Measurements from ENCODE around the gene OR4X2. TPM values are rescaled to one million over a fixed set of nuclear protein-coding genes. Genes with fewer than 3 reads are reported as not detected.
"Not testable (repeated sequence)": the region's sequence is repeated elsewhere in the genome, so short reads cannot be mapped to it uniquely, and the experiment has no call there.

Gene OR4X2
- total RNA-seq (2014; rRNA removed; shearing (Covaris generic)) = not detected in 2 replicates
- not detected in 2 replicates for polyA plus RNA-seq (2015; cell fraction: cytosol; rRNA removed)
- not detected in 2 replicates for polyA plus RNA-seq (2015; cell fraction: nucleus; rRNA removed)

- DNase-seq (ENCODE audit: low read depth, low spot score) = no peak
- in situ Hi-C loops (cut with HindIII; ENCODE audit: low pct_unique_long_range_greater_than_20kb, low sequenced_read_pairs) = no loop called here
These were observed at the start of gene OR4X2 for GRCh38 chr11:48244804-48245203. TSS of gene OR4X2 (plus strand) at chr11:48245104. CDS start at chr11:48245104, 0 bp downstream.

GRCh38 chr11:48207881-48208280 is 37.0 kb upstream of the OR4X2 start:
- in situ Hi-C loops (cut with HindIII; ENCODE audit: low pct_unique_long_range_greater_than_20kb, low sequenced_read_pairs) = no loop called here
- DNase-seq (ENCODE audit: low read depth, low spot score) = no peak

GRCh38 chr11:48210052-48210451 is 34.9 kb upstream of the OR4X2 start:
- in situ Hi-C loops (cut with HindIII; ENCODE audit: low pct_unique_long_range_greater_than_20kb, low sequenced_read_pairs) = no loop called here
- peak; percentile 50 for DNase-seq (ENCODE audit: low read depth, low spot score)

- in situ Hi-C loops (cut with HindIII; ENCODE audit: low pct_unique_long_range_greater_than_20kb, low sequenced_read_pairs) = no loop called here
- no peak for DNase-seq (ENCODE audit: low read depth, low spot score)
These were observed 28.4 kb upstream of the OR4X2 start, which contains the start of gene OR4B1 for GRCh38 chr11:48216510-48216909. TSS of gene OR4B1 (plus strand) at chr11:48216810. CDS start at chr11:48216810, 0 bp downstream.

GRCh38 chr11:48228761-48229160 is 16.1 kb upstream of the OR4X2 start:
- DNase-seq (ENCODE audit: low read depth, low spot score) = no peak
- in situ Hi-C loops (cut with HindIII; ENCODE audit: low pct_unique_long_range_greater_than_20kb, low sequenced_read_pairs) = no loop called here

GRCh38 chr11:48230057-48230456 is 14.8 kb upstream of the OR4X2 start:
- in situ Hi-C loops (cut with HindIII; ENCODE audit: low pct_unique_long_range_greater_than_20kb, low sequenced_read_pairs); DNase-seq (ENCODE audit: low read depth, low spot score): not testable (repeated sequence)

- in situ Hi-C loops (cut with HindIII; ENCODE audit: low pct_unique_long_range_greater_than_20kb, low sequenced_read_pairs) = no loop called here
- DNase-seq (ENCODE audit: low read depth, low spot score) = no peak
These were observed 7.2 kb upstream of the OR4X2 start for GRCh38 chr11:48237727-48238126.

- in situ Hi-C loops (cut with HindIII; ENCODE audit: low pct_unique_long_range_greater_than_20kb, low sequenced_read_pairs) = no loop called here
- DNase-seq (ENCODE audit: low read depth, low spot score) = no peak
These were observed 2.4 kb upstream of the OR4X2 start for GRCh38 chr11:48242501-48242900.

- DNase-seq (ENCODE audit: low read depth, low spot score) = no peak
- in situ Hi-C loops (cut with HindIII; ENCODE audit: low pct_unique_long_range_greater_than_20kb, low sequenced_read_pairs) = no loop called here
These were observed 4.0 kb downstream of the OR4X2 start for GRCh38 chr11:48248902-48249301.

GRCh38 chr11:48261600-48261999 is 16.7 kb downstream of the OR4X2 start:
- in situ Hi-C loops (cut with HindIII; ENCODE audit: low pct_unique_long_range_greater_than_20kb, low sequenced_read_pairs) = no loop called here

GRCh38 chr11:48263423-48263911 is 18.6 kb downstream of the OR4X2 start, which contains the start of gene OR4X1:
TSS of gene OR4X1 (plus strand) at chr11:48263861. CDS start at chr11:48263861, 0 bp downstream.
- no peak for DNase-seq (ENCODE audit: low read depth, low spot score)
- in situ Hi-C loops (cut with HindIII; ENCODE audit: low pct_unique_long_range_greater_than_20kb, low sequenced_read_pairs) = no loop called here

More at GRCh38 chr11:48261600-48261999, 16.7 kb downstream of the OR4X2 start:
- no peak for DNase-seq (ENCODE audit: low read depth, low spot score)

- in situ Hi-C loops (cut with HindIII; ENCODE audit: low pct_unique_long_range_greater_than_20kb, low sequenced_read_pairs) = no loop called here
- no peak for DNase-seq (ENCODE audit: low read depth, low spot score)
These were observed 25.7 kb downstream of the OR4X2 start for GRCh38 chr11:48270621-48271020.

GRCh38 chr11:48272606-48273005 is 27.7 kb downstream of the OR4X2 start:
- no peak for DNase-seq (ENCODE audit: low read depth, low spot score)
- in situ Hi-C loops (cut with HindIII; ENCODE audit: low pct_unique_long_range_greater_than_20kb, low sequenced_read_pairs) = no loop called here

Other genes with a start within 250 kb of the OR4X2 start
- not detected in 2 replicates for gene OR4B1, start 28.3 kb upstream of the OR4X2 start, total RNA-seq (2014; rRNA removed; shearing (Covaris generic))
- not detected in 2 replicates for gene OR4X1, start 18.8 kb downstream of the OR4X2 start, total RNA-seq (2014; rRNA removed; shearing (Covaris generic))
- not detected in 2 replicates for gene OR4S1, start 61.1 kb downstream of the OR4X2 start, total RNA-seq (2014; rRNA removed; shearing (Covaris generic))
- not detected in 2 replicates for gene OR4C3, start 79.8 kb downstream of the OR4X2 start, total RNA-seq (2014; rRNA removed; shearing (Covaris generic))
- gene OR4C5, start 121.4 kb downstream of the OR4X2 start, total RNA-seq (2014; rRNA removed; shearing (Covaris generic)) = not detected in 2 replicates
- not detected in 2 replicates for gene OR4A47, start 243.7 kb downstream of the OR4X2 start, total RNA-seq (2014; rRNA removed; shearing (Covaris generic))